Hair follicle dermal papilla cell (primary cell): Measurements from ENCODE around the gene SPTAN1. TPM values are rescaled to one million over a fixed set of nuclear protein-coding genes. Genes with fewer than 3 reads are reported as not detected.

Source experiments
- small RNA-seq: library from RNA; depleted of rRNA; stranded (forward); fragments of <200 nt; gene quantifications from one replicate; pipeline ENCODE3, GENCODE V24; 2012
- total RNA-seq: library from RNA; depleted of rRNA; stranded (reverse); fragments of >200 nt; gene quantifications from 2 replicates; pipeline ENCODE4 v1.2.3, GENCODE V29; 2012

Gene SPTAN1
- 396 and 421 TPM in 2 replicates for total RNA-seq

GRCh38 chr9:128552153-128552743 lies at the start of gene SPTAN1:
TSS of gene SPTAN1 (plus strand) at chr9:128552587. CDS start at chr9:128566741, 14,154 bp downstream.

DNA sequence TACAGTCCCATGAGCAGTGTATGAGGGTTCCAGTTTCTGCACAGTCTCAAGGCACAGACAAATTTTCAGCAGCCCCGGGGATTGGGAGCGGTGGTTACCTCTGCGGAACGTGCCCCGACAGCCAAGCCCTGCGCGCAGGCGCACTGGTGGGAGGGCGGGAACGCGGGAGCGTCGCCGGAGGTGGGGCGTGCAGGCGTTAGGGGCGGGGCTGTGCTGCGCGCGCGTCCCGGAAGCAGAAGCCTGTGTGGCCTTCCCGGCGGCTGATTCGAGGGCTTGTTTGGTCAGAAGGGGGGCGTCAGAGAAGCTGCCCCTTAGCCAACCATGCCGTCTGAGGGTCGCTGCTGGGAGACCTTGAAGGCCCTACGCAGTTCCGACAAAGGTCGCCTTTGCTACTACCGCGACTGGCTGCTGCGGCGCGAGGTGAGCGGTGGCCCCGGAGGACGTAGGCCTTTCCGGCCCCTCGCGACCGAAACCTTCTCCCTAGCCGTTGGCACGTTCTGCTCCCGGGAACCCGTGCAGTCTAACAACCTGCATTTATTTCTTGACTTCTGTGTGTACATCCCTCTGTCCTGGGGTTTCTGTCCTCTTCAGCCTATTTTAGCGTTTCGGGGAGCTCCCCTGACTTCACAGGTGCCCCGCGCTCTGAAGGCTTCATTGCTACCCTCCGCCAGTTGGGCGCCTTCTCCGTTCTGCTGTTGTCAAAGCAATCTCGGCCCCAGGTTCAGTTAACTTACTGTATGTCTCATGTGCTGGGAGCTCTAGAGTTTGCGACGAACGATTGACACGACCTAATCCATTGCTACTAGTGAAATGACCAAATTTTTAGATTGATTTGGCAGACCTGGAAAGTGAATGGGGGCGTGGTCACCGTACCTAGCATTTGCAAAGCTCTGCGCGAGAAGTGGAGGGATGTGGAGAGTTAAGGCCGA lies 47.6 kb upstream of the SPTAN1 start, which contains the start of gene GLE1:
GLE1 (plus strand) TSS at position 235 of the 929 bp plus-strand sequence; CDS start at position 322, 87 bp downstream.

GRCh38 chr9:128656416-128657343 lies 104.3 kb downstream of the SPTAN1 start, which contains the start of gene DYNC2I2:
TSS of gene DYNC2I2 (minus strand) at chr9:128656847. CDS start at chr9:128656726, 121 bp downstream.

Small RNA genes within 50 kb of the gene (small RNA-seq; reads per million reads assigned to genes)
- gene RNU7-171P, result not detected

Other genes with a start within 250 kb of the SPTAN1 start
- gene TRUB2, start 230.1 kb upstream of the SPTAN1 start, total RNA-seq, result 16.9 and 17.9 TPM in 2 replicates
- gene COQ4, start 229.7 kb upstream of the SPTAN1 start, total RNA-seq, result 31.0 and 35.7 TPM in 2 replicates
- 23.3 and 23.5 TPM in 2 replicates for gene SLC27A4, start 212.1 kb upstream of the SPTAN1 start, total RNA-seq
- gene URM1, start 181.2 kb upstream of the SPTAN1 start, total RNA-seq, result 39.4 and 42.7 TPM in 2 replicates
- 194 and 208 TPM in 2 replicates for gene CERCAM, start 131.7 kb upstream of the SPTAN1 start, total RNA-seq
- gene ODF2, start 96.6 kb upstream of the SPTAN1 start, total RNA-seq, result 27.3 and 31.0 TPM in 2 replicates
- gene GLE1, start 47.9 kb upstream of the SPTAN1 start, total RNA-seq, result 25.8 and 28.1 TPM in 2 replicates
- 49.8 and 56.8 TPM in 2 replicates for gene DYNC2I2, start 104.3 kb downstream of the SPTAN1 start, total RNA-seq
- gene SET, start 136.6 kb downstream of the SPTAN1 start, total RNA-seq, result 214 and 264 TPM in 2 replicates
- 2.4 and 3.6 TPM in 2 replicates for gene PKN3, start 149.9 kb downstream of the SPTAN1 start, total RNA-seq
- gene ZDHHC12, start 171.5 kb downstream of the SPTAN1 start, total RNA-seq, result 23.6 and 24.2 TPM in 2 replicates
- 29.8 and 31.0 TPM in 2 replicates for gene ZER1, start 219.3 kb downstream of the SPTAN1 start, total RNA-seq
- 21.3 and 26.4 TPM in 2 replicates for gene TBC1D13, start 234.7 kb downstream of the SPTAN1 start, total RNA-seq